ENCODE results near the gene AHNAK2. TPM values are rescaled to one million over a fixed set of nuclear protein-coding genes. Genes with fewer than 3 reads are reported as not detected.

AHNAK2 gene
- total RNA-seq (2022; extraction: Qiagen RNA extraction; ENCODE audit: low read depth), result 202 to 234 TPM (median 210 TPM) in 5 replicates

GRCh38 chr14:104977681-104978653 lies at the start of gene AHNAK2:
Gene AHNAK2 (minus strand): TSS chr14:104978374. CDS start chr14:104978237, 137 bp downstream.

GRCh38 chr14:105020815-105021655 lies 42.9 kb upstream of the AHNAK2 start, which contains the start of gene CDCA4:
Gene CDCA4 (minus strand): TSS chr14:105021083. CDS start chr14:105011929, 9,154 bp downstream.

DNA sequence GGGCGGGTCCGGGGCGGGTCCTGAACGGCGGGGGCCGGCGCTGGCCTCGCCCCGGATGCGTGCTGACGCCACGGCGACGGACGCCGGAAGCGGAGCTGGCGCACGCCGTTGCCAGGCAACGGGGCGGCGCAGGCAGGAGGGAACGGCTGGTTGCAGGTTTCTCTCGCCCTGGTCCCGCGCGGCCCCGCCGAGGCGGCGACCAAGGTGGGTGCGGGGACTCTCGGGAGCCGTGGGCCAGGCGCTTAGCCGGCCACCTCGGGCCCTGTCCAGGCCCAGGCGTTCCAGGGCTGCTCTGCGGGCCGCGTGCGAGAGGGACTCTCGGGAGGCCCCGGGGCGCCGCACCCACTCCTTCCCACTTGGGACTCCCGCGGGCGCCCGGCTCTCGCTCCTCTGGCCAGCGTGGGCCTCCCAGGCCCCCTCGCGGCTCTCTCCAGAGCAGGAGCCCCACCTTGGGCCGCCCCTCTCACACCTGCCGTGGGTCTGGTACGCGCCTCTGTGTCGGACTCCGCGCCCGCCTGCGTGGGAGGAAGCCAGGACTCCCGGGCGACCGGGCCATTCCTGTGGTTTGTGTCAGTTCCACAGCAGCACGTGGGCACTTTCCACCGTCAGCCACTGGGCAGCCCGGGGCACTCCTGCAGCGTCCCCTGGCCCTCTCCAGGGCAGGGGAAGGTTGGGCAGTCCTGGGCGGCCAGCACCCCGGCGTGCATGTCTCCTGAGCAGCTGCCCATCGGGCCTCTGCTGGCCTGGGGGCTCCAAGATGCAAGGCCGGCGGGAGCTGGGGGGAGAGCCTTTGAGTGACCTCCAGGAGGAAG lies 7.7 kb upstream of the AHNAK2 start, which contains the start of gene CLBA1:
CLBA1 (plus strand) TSS at position 114 of the 812 bp plus-strand sequence; CDS start at position 758, 644 bp downstream.

GRCh38 chr14:104924421-104925213 lies 53.6 kb downstream of the AHNAK2 start, which contains the start of gene PLD4:
Gene PLD4 (plus strand): TSS chr14:104924879. CDS start chr14:104927141, 2,262 bp downstream.

Other genes with a start within 250 kb of the AHNAK2 start
- gene SIVA1, start 225.2 kb downstream of the AHNAK2 start, total RNA-seq (2022; extraction: Qiagen RNA extraction; ENCODE audit: low read depth), result 145 to 215 TPM (median 170 TPM) in 5 replicates
- gene AKT1, start 182.6 kb downstream of the AHNAK2 start, total RNA-seq (2022; extraction: Qiagen RNA extraction; ENCODE audit: low read depth), result 85.1 to 117 TPM (median 103 TPM) in 5 replicates
- gene ZBTB42, start 177.3 kb downstream of the AHNAK2 start, total RNA-seq (2022; extraction: Qiagen RNA extraction; ENCODE audit: low read depth), result 2.5 to 3.7 TPM (median 3.0 TPM) in 5 replicates
- 19.3 to 26.4 TPM (median 23.0 TPM) in 5 replicates for gene CEP170B, start 113.1 kb downstream of the AHNAK2 start, total RNA-seq (2022; extraction: Qiagen RNA extraction; ENCODE audit: low read depth)
- 0.05 to 0.17 TPM (median 0.10 TPM) in 4 of 5 replicates, not detected in the other for gene PLD4, start 53.5 kb downstream of the AHNAK2 start, total RNA-seq (2022; extraction: Qiagen RNA extraction; ENCODE audit: low read depth)
- 15.9 to 17.7 TPM (median 16.7 TPM) in 5 replicates for gene CLBA1, start 7.4 kb upstream of the AHNAK2 start, total RNA-seq (2022; extraction: Qiagen RNA extraction; ENCODE audit: low read depth)
- gene CDCA4, start 42.7 kb upstream of the AHNAK2 start, total RNA-seq (2022; extraction: Qiagen RNA extraction; ENCODE audit: low read depth), result 52.2 to 65.7 TPM (median 53.0 TPM) in 5 replicates
- 0.41 to 0.71 TPM (median 0.67 TPM) in 5 replicates for gene GPR132, start 87.1 kb upstream of the AHNAK2 start, total RNA-seq (2022; extraction: Qiagen RNA extraction; ENCODE audit: low read depth)
- gene JAG2, start 190.4 kb upstream of the AHNAK2 start, total RNA-seq (2022; extraction: Qiagen RNA extraction; ENCODE audit: low read depth), result 16.4 to 27.3 TPM (median 21.3 TPM) in 5 replicates
- gene NUDT14, start 202.9 kb upstream of the AHNAK2 start, total RNA-seq (2022; extraction: Qiagen RNA extraction; ENCODE audit: low read depth), result 19.8 to 46.4 TPM (median 36.6 TPM) in 5 replicates